Endothelial cell of umbilical vein (primary cell): ENCODE measurements around the gene ALK. TPM values are rescaled to one million over a fixed set of nuclear protein-coding genes. Genes with fewer than 3 reads are reported as not detected.
"Not testable (repeated sequence)": the region's sequence is repeated elsewhere in the genome, so short reads cannot be mapped to it uniquely, and the experiment has no call there.

ENCODE experiments used
- BruUV-seq: library from RNA; stranded (reverse); fragments of 400-500 nt; replicated peaks from 2 replicates; lab custom pipeline; 2021; lab: Mats Ljungman, UMichigan
- CTCF ChIA-PET: fragments of 300-600, 350-600 bp; sonication (Branson Sonifier 250); formaldehyde crosslinking; loops from one replicate; lab custom pipeline; 2021; ENCODE audit warnings: antibody characterized with exemption, inconsistent platforms; lab: Charles Lee
- POLR2A ChIA-PET: fragments of 300-600, 350-600 bp; sonication (Branson Sonifier 250); formaldehyde crosslinking; loops from one replicate; lab custom pipeline; 2021; ENCODE audit warnings: antibody characterized with exemption, inconsistent platforms; lab: Charles Lee
- DNase-seq: peaks from one replicate; pipeline ENCODE4 v3.0.0-alpha.2; 2011; ENCODE audit warnings: low read depth, low spot score
- FAIRE-seq: peaks from 2 replicates; lab custom pipeline; 2011; peaks lifted over from hg19 to GRCh38; lab: Jason Lieb, UNC
- H2AFZ ChIP-seq: 2 replicates; pipeline ENCODE4 v1.6.0; 2012; ENCODE audit warnings: low read depth, low read length, control low read depth, inconsistent platforms
- H3K27ac ChIP-seq: 2 replicates; pipeline ENCODE4 v1.5.1; 2011; ENCODE audit warnings: low read depth, mild to moderate bottlenecking, control low read depth, low read length, moderate library complexity; ENCODE audit not compliant: insufficient read depth
- H3K27me3 ChIP-seq, 2 experiments: 2 replicates each; pipeline versions ENCODE4 v1.6.0 to v1.6.1; 2011; ENCODE audit warnings: low read length in 2 of 2, mixed read lengths in 1 of 2; ENCODE audit not compliant: control insufficient read depth in 2 of 2, insufficient read depth in 2 of 2
- H3K36me3 ChIP-seq, 2 experiments: 2 replicates in 1 of 2; 3 replicates in 1 of 2; pipeline ENCODE4 v1.5.1; 2011; ENCODE audit warnings: low read length in 2 of 2, mild to moderate bottlenecking in 1 of 2, moderate library complexity in 1 of 2; ENCODE audit not compliant: control insufficient read depth in 2 of 2, insufficient read depth in 2 of 2; ENCODE audit errors: extremely low read depth in 1 of 2
- H3K4me1 ChIP-seq: 3 replicates; pipeline ENCODE4 v1.5.1; 2011; ENCODE audit warnings: mild to moderate bottlenecking, low read length; ENCODE audit not compliant: control insufficient read depth, insufficient read depth; ENCODE audit errors: extremely low read depth
- H3K4me2 ChIP-seq: 2 replicates; pipeline ENCODE4 v1.6.1; 2011; ENCODE audit warnings: low read length, control low read depth, mixed read lengths; ENCODE audit not compliant: insufficient read depth
- H3K4me3 ChIP-seq, 3 experiments: fragments of 200-600 bp in 1 of 3; sonication (generic), shearing (Covaris generic) in 1 of 3; replicated peaks in 1 of 3; 2 replicates each; pipeline ENCODE4 v1.5.1; 2011 to 2016; ENCODE audit warnings: control low read depth in 3 of 3, low read length in 3 of 3, mild to moderate bottlenecking in 2 of 3, inconsistent platforms in 1 of 3, low read depth in 1 of 3, moderate library complexity in 1 of 3; ENCODE audit not compliant: insufficient read depth in 1 of 3
- H3K79me2 ChIP-seq: 2 replicates; pipeline ENCODE4 v1.6.0; 2012; ENCODE audit warnings: low read length, inconsistent platforms; ENCODE audit not compliant: control insufficient read depth, insufficient read depth
- H3K9ac ChIP-seq: replicated peaks from 2 replicates; pipeline ENCODE3; 2011; ENCODE audit warnings: low read length, control low read depth; ENCODE audit not compliant: insufficient read depth; ENCODE audit errors: extremely low read depth
- H3K9me1 ChIP-seq: replicated peaks from 3 replicates; pipeline ENCODE4 v1.6.0; 2011; ENCODE audit warnings: mild to moderate bottlenecking, low read length; ENCODE audit not compliant: control insufficient read depth, insufficient read depth; ENCODE audit errors: extremely low read depth
- H3K9me3 ChIP-seq: replicated peaks from 2 replicates; pipeline ENCODE4 v1.5.1; 2012; ENCODE audit warnings: low read length, inconsistent platforms; ENCODE audit not compliant: control insufficient read depth, insufficient read depth
- H4K20me1 ChIP-seq: replicated peaks from 2 replicates; pipeline ENCODE3; 2011; ENCODE audit warnings: mild to moderate bottlenecking, low read length; ENCODE audit not compliant: control insufficient read depth, insufficient read depth; ENCODE audit errors: extremely low read depth
- CTCF ChIP-seq, 2 donors: IDR thresholded peaks; 1 replicate in 1 of 2; 2 replicates in 1 of 2; pipeline ENCODE4 v1.5.1; 2011; ENCODE audit warnings: low read length in 2 of 2, mild to moderate bottlenecking in 2 of 2, moderate library complexity in 2 of 2, control low read depth in 1 of 2, inconsistent platforms in 1 of 2, low read depth in 1 of 2; ENCODE audit not compliant: insufficient read depth in 1 of 2; ENCODE audit errors: extremely low read depth in 1 of 2
- EZH2 ChIP-seq: IDR thresholded peaks from 2 replicates; pipeline ENCODE4 v1.6.1; 2012; ENCODE audit warnings: borderline replicate concordance, low read depth, mild to moderate bottlenecking, moderate library complexity, low read length, inconsistent platforms; ENCODE audit not compliant: severe bottlenecking
- dilution Hi-C: fragments of 300-500 bp; cut with MboI; formaldehyde crosslinking; loops from one replicate; pipeline ENCODE4 v1.15.0; 2019; ENCODE audit warnings: low sequenced_read_pairs; ENCODE audit not compliant: extremely low pct_ligation_motif_present
- intact Hi-C: fragments of 100-400 bp; cut with micrococcal nuclease; formaldehyde crosslinking; loops from one replicate; pipeline ENCODE4 v1.10.0; 2022
- polyA plus RNA-seq, 4 experiments: library from polyadenylated mRNA; depleted of rRNA in 3 of 4; stranded (reverse) in 3 of 4; unstranded in 1 of 4; fragments of >200 nt; gene quantifications; 2 replicates each; pipeline versions ENCODE4 v1.2.1 to v1.2.3, GENCODE V29; 2011 to 2012; ENCODE audit warnings: missing spikeins in 1 of 4
- total RNA-seq: library from RNA; stranded (reverse); gene quantifications from 2 replicates; pipeline ENCODE4 v1.2.3, GENCODE V29; 2021

The ALK gene
- total and polyA plus RNA-seq, 2 donors (not counting 3 experiments of a cell fraction or from before 2014, with no cell fraction given) = not detected

- no TSS peak for BruUV-seq
- Histone ChIP-seq H3K4me3 (no peak overlapping the region), H3K9me1 (no peaks in the 10 kb centered on the region), H3K4me1 (peaks cover 11% of the 10 kb centered on the region), H3K9me3 (no peaks in the 10 kb centered on the region), H4K20me1 (no peaks in the 10 kb centered on the region), H3K27me3 (peaks cover 5 to 6% of the 10 kb centered on the region in 2 experiments), H3K79me2 (no peaks in the 10 kb centered on the region), H3K9ac (no peak overlapping the region), H3K27ac (no peak overlapping the region), H3K4me2 (no peak overlapping the region), H3K36me3 (no peaks in the 10 kb centered on the region), H2AFZ (no peak overlapping the region)
- dilution Hi-C loops (no loop called here), intact Hi-C loops (no loop called here)
- no peak for DNase-seq
- FAIRE-seq = no peak
- no peak for TF ChIP-seq EZH2
- no peak for TF ChIP-seq CTCF (IDR thresholded peaks at IDR 0.05; ENCODE audit: extremely low read depth in 1 of 2, insufficient read depth in 1 of 2, low read depth in 1 of 2, low read length in 2 of 2)
- POLR2A ChIA-PET = no interaction called here
- CTCF ChIA-PET = no interaction called here
Observed at GRCh38 chr2:29255004-29255403, 666.4 kb downstream of the ALK start.

GRCh38 chr2:29253495-29254275 is 667.7 kb downstream of the ALK start:
- dilution Hi-C loops, H3K27ac ChIP-seq, H3K9ac ChIP-seq, BruUV-seq, H4K20me1 ChIP-seq, H3K79me2 ChIP-seq, FAIRE-seq, H2AFZ ChIP-seq, POLR2A ChIA-PET, H3K9me3 ChIP-seq, H3K4me2 ChIP-seq, intact Hi-C loops, H3K36me3 ChIP-seq, CTCF ChIA-PET, DNase-seq, H3K4me3 ChIP-seq, H3K4me1 ChIP-seq, H3K27me3 ChIP-seq, H3K9me1 ChIP-seq: not testable (repeated sequence)
